Measurements from ENCODE around the gene HTR3D.

The HTR3D gene

GRCh38 chr3:184085389-184085852, 53.9 kb downstream of the HTR3D start:
- no peak overlapping the region for H3K27ac ChIP-seq (ENCODE audit: low read length)
- no peak overlapping the region for H2AFZ ChIP-seq (ENCODE audit: low read depth, low read length)
- H3K27me3 ChIP-seq (ENCODE audit: low read depth, low read length) = no peaks in the 10 kb centered on the region
- no peak overlapping the region for H3K4me2 ChIP-seq (ENCODE audit: low read length)
- H3K4me1 ChIP-seq (ENCODE audit: low read length) = no peaks in the 10 kb centered on the region
- no peak overlapping the region for H3K4me3 ChIP-seq (ENCODE audit: low read length)
- H3K9ac ChIP-seq (ENCODE audit: low read length) = no peak overlapping the region
- H3K79me2 ChIP-seq (ENCODE audit: low read length) = no peaks in the 10 kb centered on the region
- no peaks in the 10 kb centered on the region for H4K20me1 ChIP-seq (ENCODE audit: insufficient read depth, low read length)
- H3K36me3 ChIP-seq (replicated peaks; ENCODE audit: low read depth, low read length) = no peaks in the 10 kb centered on the region
- H3K9me3 ChIP-seq (ENCODE audit: insufficient read depth, low read length) = no peaks in the 10 kb centered on the region
- no peak for TF ChIP-seq EZH2phosphoT487 (IDR thresholded peaks at IDR 0.05; ENCODE audit: low read depth)
- TF ChIP-seq CTCF (IDR thresholded peaks at IDR 0.05; ENCODE audit: low read depth, low read length) = no peak
